ENCODE results near the gene SYNGR1.
"Not testable (repeated sequence)": the region's sequence is repeated elsewhere in the genome, so short reads cannot be mapped to it uniquely, and the experiment has no call there.

The SYNGR1 gene

GRCh38 chr22:39317084-39317774, 32.6 kb upstream of the SYNGR1 start:
- DNase-seq, result peak in 2 of 5 experiments; percentile 51 to 53

- no peak for DNase-seq
These were observed 31.9 kb upstream of the SYNGR1 start for GRCh38 chr22:39317775-39318506.

- DNase-seq, result peak in 2 of 5 experiments; percentile 21 to 73
These were observed 31.1 kb upstream of the SYNGR1 start for GRCh38 chr22:39318507-39319283.

- DNase-seq, result peak; percentile 91 to 100 (median 95)
These were observed 30.3 kb upstream of the SYNGR1 start, which contains the start of gene RPL3 for GRCh38 chr22:39319284-39320022. TSS of gene RPL3 (minus strand) at chr22:39319623. CDS start at chr22:39319597, 26 bp downstream.

GRCh38 chr22:39320616-39321029, 29.2 kb upstream of the SYNGR1 start:
- not testable (repeated sequence) for DNase-seq

GRCh38 chr22:39325392-39325932, 24.3 kb upstream of the SYNGR1 start:
- DNase-seq, result no peak

- DNase-seq, result no peak
These were observed 21.6 kb upstream of the SYNGR1 start for GRCh38 chr22:39327995-39328754.

- not testable (repeated sequence) for DNase-seq
These were observed 19.2 kb upstream of the SYNGR1 start for GRCh38 chr22:39330553-39330952.

GRCh38 chr22:39332441-39333064, 17.2 kb upstream of the SYNGR1 start:
- DNase-seq, result no peak

- no peak for DNase-seq
These were observed 13.4 kb upstream of the SYNGR1 start for GRCh38 chr22:39336411-39336810.

GRCh38 chr22:39339775-39340174, 10.0 kb upstream of the SYNGR1 start:
- not testable (repeated sequence) for DNase-seq

- no peak for DNase-seq
These were observed 8.6 kb upstream of the SYNGR1 start for GRCh38 chr22:39341179-39341578.

- DNase-seq, result peak in 4 of 5 experiments; percentile 11 to 58 (median 29)
These were observed 6.3 kb upstream of the SYNGR1 start for GRCh38 chr22:39343259-39344045.

GRCh38 chr22:39344046-39344390, 5.8 kb upstream of the SYNGR1 start:
- no peak for DNase-seq

GRCh38 chr22:39345231-39345630, 4.6 kb upstream of the SYNGR1 start:
- DNase-seq, result no peak

- no peak for DNase-seq
These were observed 784 bp upstream of the SYNGR1 start for GRCh38 chr22:39348909-39349505.

- peak in 1 of 5 experiments; percentile 13 for DNase-seq
These were observed 255 bp upstream of the SYNGR1 start for GRCh38 chr22:39349506-39349966.

- DNase-seq, result no peak
These were observed 1.2 kb downstream of the SYNGR1 start for GRCh38 chr22:39350757-39351688.

Measured in T-helper 2 cell (primary cell).